Measurements from ENCODE around the gene LARGE1.

- TF ChIP-seq RAD21 (IDR thresholded peaks at IDR 0.05; ENCODE audit: low read length): no peak
- TF ChIP-seq, protein P1, sequence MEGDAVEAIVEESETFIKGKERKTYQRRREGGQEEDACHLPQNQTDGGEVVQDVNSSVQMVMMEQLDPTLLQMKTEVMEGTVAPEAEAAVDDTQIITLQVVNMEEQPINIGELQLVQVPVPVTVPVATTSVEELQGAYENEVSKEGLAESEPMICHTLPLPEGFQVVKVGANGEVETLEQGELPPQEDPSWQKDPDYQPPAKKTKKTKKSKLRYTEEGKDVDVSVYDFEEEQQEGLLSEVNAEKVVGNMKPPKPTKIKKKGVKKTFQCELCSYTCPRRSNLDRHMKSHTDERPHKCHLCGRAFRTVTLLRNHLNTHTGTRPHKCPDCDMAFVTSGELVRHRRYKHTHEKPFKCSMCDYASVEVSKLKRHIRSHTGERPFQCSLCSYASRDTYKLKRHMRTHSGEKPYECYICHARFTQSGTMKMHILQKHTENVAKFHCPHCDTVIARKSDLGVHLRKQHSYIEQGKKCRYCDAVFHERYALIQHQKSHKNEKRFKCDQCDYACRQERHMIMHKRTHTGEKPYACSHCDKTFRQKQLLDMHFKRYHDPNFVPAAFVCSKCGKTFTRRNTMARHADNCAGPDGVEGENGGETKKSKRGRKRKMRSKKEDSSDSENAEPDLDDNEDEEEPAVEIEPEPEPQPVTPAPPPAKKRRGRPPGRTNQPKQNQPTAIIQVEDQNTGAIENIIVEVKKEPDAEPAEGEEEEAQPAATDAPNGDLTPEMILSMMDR (conservative IDR thresholded peaks at IDR 0.05; ENCODE audit: low read depth, low read length): no peak
- no peak for TF ChIP-seq SMC3 (IDR thresholded peaks at IDR 0.05; ENCODE audit: low read depth, low read length)
- no peak for TF ChIP-seq RCOR1 (IDR thresholded peaks at IDR 0.05; ENCODE audit: insufficient replicate concordance, low read length)
- TF ChIP-seq POLR2A (IDR thresholded peaks at IDR 0.05; ENCODE audit: low read depth, low read length): no peak
- TF ChIP-seq USF2 (IDR thresholded peaks at IDR 0.05; ENCODE audit: low read depth, low read length): no peak
- TF ChIP-seq MAFK (IDR thresholded peaks at IDR 0.05; ENCODE audit: low read depth, low read length): no peak
Observed at GRCh38 chr22:33866511-33866910, 53.8 kb downstream of the LARGE1 start.

All from IMR-90 (cell line).